ENCODE results near the gene SRBD1. TPM values are rescaled to one million over a fixed set of nuclear protein-coding genes. Genes with fewer than 3 reads are reported as not detected.
A peak's percentile ranks its signal among the peaks of the same experiment; 100 is the strongest.

Gene SRBD1
- total and polyA plus RNA-seq, 2 of the 8 experiments (the other 6 are each of a cell fraction or from before 2014, with no cell fraction given) = 4.6 to 20.0 TPM

DNA sequence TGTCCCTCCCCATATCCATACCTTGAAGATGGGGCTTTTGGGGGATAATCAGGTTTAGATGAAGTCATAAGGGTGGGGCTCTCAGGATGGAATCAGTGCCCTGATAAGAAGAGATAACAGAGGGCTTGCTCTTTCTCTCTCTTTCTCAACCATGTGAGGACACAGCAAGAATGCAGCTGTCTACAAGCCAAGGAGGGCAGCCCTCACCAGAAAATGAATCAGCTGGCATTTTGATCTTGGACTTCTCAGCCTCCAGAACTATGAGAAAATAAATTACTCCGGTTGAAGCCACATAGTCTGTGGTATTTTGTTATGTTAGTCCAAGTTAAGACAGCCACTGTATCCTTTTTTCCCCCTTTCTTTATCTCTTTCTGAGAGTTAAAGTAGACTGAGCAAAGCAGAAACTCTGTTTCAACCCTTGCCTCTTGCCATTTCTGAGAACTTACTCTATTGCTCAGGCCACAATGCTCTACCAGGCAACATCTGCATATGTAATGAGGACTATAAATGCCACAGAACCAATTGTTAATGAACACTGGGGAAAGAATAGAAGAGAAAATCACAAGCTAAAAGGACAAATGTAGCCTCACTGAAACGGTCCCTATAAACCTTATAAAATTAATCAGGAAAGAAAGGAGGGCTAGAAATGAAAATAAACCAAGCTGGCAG is 56.9 kb downstream of the SRBD1 start:
- no peak overlapping the region for H2BK120ac ChIP-seq (replicated peaks; ENCODE audit: low read depth, low read length)
- H3K56ac ChIP-seq (replicated peaks; ENCODE audit: insufficient read length, low read depth, low read length) = no peak overlapping the region
- no peaks in the 10 kb centered on the region for H3K79me2 ChIP-seq (ENCODE audit: control insufficient read depth in 1 of 2, insufficient read depth in 2 of 2, low read length in 2 of 2)
- no peaks in the 10 kb centered on the region; the same call in 1 of the 2 replicates for H3K23me2 ChIP-seq (ENCODE audit: low read depth, low read length)
- no peaks in the 10 kb centered on the region for H3K79me1 ChIP-seq (ENCODE audit: low read depth, low read length)
- no peaks in the 10 kb centered on the region for H3K27me3 ChIP-seq (replicated peaks in 1 of 4; ENCODE audit: control insufficient read depth in 3 of 4, extremely low read depth in 1 of 4, insufficient read depth in 3 of 4, low read length in 3 of 4)
- H3K9ac ChIP-seq (replicated peaks in 1 of 4; ENCODE audit: extremely low read depth in 1 of 4, low read depth in 3 of 4, low read length in 3 of 4) = peak overlapping the region in 1 of 4 experiments; percentile 37; a peak in 1 of 7 replicates
- no peak for DNase-seq (ENCODE audit: low read depth in 1 of 2, low spot score in 2 of 2)
- no peak overlapping the region for H2AFZ ChIP-seq (ENCODE audit: low read length)
- H3K4ac ChIP-seq (replicated peaks; ENCODE audit: insufficient read length, low read depth, low read length) = no peak overlapping the region
- H3K4me2 ChIP-seq (ENCODE audit: insufficient read depth in 1 of 2, low read depth in 2 of 2, low read length in 2 of 2) = no peak overlapping the region
- no peak overlapping the region for H3K14ac ChIP-seq (ENCODE audit: insufficient read length)
- H4K20me1 ChIP-seq (replicated peaks in 1 of 2; ENCODE audit: control insufficient read depth in 1 of 2, insufficient read depth in 2 of 2, low read length in 2 of 2) = no peaks in the 10 kb centered on the region
- POLR2A ChIA-PET (ENCODE audit: partially characterized antibody) = no interaction called here
- no peak overlapping the region for H4K91ac ChIP-seq (replicated peaks; ENCODE audit: insufficient read length, low read length)
- H4K5ac ChIP-seq (ENCODE audit: insufficient read length, low read depth, low read length) = no peak overlapping the region
- 70% methylated on average over 2 of the region's 2 CpGs; no CpG with 5 or more reads in 1 of the 2 experiments for WGBS, 2 experiments (ENCODE audit: extremely low coverage in 1 of 2, insufficient coverage in 1 of 2, insufficient read length in 1 of 2, insufficient replicate concordance in 2 of 2, low coverage in 1 of 2, low lambda C conversion rate in 2 of 2, missing lambda C conversion rate in 1 of 2)
- H3K4me3 ChIP-seq (ENCODE audit: extremely low read depth in 1 of 4, insufficient read depth in 2 of 4, low read depth in 3 of 4, low read length in 4 of 4) = no peak overlapping the region
- TF ChIP-seq NRF1 (IDR thresholded peaks at IDR 0.05; ENCODE audit: low read depth, low read length) (no peak), BACH1 (IDR thresholded peaks at IDR 0.05; ENCODE audit: low read length) (no peak), GABPA (IDR thresholded peaks at IDR 0.05; ENCODE audit: borderline replicate concordance, insufficient read depth, low read length) (no peak), NANOG (IDR thresholded peaks at IDR 0.05; ENCODE audit: insufficient read depth, low read depth, low read length, poor library complexity, severe bottlenecking) (no peak), FOSL1 (IDR thresholded peaks at IDR 0.05; ENCODE audit: insufficient read depth, low read depth, low read length) (no peak), EZH2 (IDR thresholded peaks at IDR 0.05; ENCODE audit: low read depth, low read length, severe bottlenecking) (no peak), RXRA (IDR thresholded peaks at IDR 0.05; ENCODE audit: insufficient read depth, low read depth, low read length) (no peak), SAP30 (IDR thresholded peaks at IDR 0.05; ENCODE audit: insufficient read depth, insufficient replicate concordance, low read length) (no peak), SUZ12 (IDR thresholded peaks at IDR 0.05; ENCODE audit: low read length) (no peak)
- H3K36me3 ChIP-seq (ENCODE audit: control insufficient read depth in 2 of 4, insufficient read depth in 4 of 4, low read length in 3 of 4) = no peaks in the 10 kb centered on the region
- FAIRE-seq = no peak
- H2AK5ac ChIP-seq (ENCODE audit: low read depth, low read length) = no peak overlapping the region
- no peaks in the 10 kb centered on the region for H3K9me3 ChIP-seq (ENCODE audit: insufficient read depth in 2 of 2, low read depth in 1 of 2, low read length in 1 of 2)
- H3K23ac ChIP-seq (ENCODE audit: insufficient read length) = no peak overlapping the region
- no peak overlapping the region for H2BK15ac ChIP-seq (ENCODE audit: low read length)
- H4K8ac ChIP-seq (ENCODE audit: extremely low read depth, insufficient read depth, low read length) = no peak overlapping the region
- no peak overlapping the region for H2BK20ac ChIP-seq (ENCODE audit: low read length)
- peaks cover 0 to 7% (median 2%) of the 10 kb centered on the region in 4 experiments; a peak in 1 of 7 replicates for H3K4me1 ChIP-seq (replicated peaks in 1 of 4; ENCODE audit: control insufficient read depth in 3 of 4, insufficient read depth in 4 of 4, low read length in 3 of 4)
- H3K27ac ChIP-seq (ENCODE audit: low read depth, low read length) = no peak overlapping the region
- 0 out of 2 replicates have a peak overlapping the region, but pooled peaks have one; percentile 10 for H2BK5ac ChIP-seq (ENCODE audit: low read depth, low read length)
- no peak overlapping the region for H3K18ac ChIP-seq (ENCODE audit: extremely low read depth, low read length)
- H2BK12ac ChIP-seq (ENCODE audit: low read depth, low read length) = no peak overlapping the region
- CTCF ChIA-PET (ENCODE audit: partially characterized antibody) = interaction anchor here (0.9 to 1.1 kb wide), 4 partner anchors 9 to 276 kb away, joined by 3 to 4 read pairs (median 4); no protein-coding TSS in a partner anchor

Measured in H1 (cell line).